ENCODE measurements around the gene MOCS1.

GRCh38 chr6:39931607-39932006 is 2.7 kb downstream of the MOCS1 start:
- TF ChIP-seq TAF1 (IDR thresholded peaks at IDR 0.05; ENCODE audit: borderline replicate concordance, low read depth, low read length): no peak
- TF ChIP-seq POLR2A (IDR thresholded peaks at IDR 0.05; ENCODE audit: low read depth, low read length): no peak

Data from GM12892 (cell line).